Left ventricle myocardium inferior (tissue), 1 donor: ENCODE measurements around the gene ZCCHC7. TPM values are rescaled to one million over a fixed set of nuclear protein-coding genes. Genes with fewer than 3 reads are reported as not detected.

ENCODE experiments used
- DNase-seq: peaks from one replicate; pipeline ENCODE4 v3.0.0-alpha.2; 2020
- H3K27ac ChIP-seq: fragments of 200-600 bp; replicated peaks from 2 replicates; pipeline ENCODE4 v1.8.0; 2021
- H3K27me3 ChIP-seq: fragments of 200-600 bp; 2 replicates; pipeline ENCODE4 v1.8.0; 2021; ENCODE audit warnings: low read depth
- H3K36me3 ChIP-seq: fragments of 200-600 bp; 2 replicates; pipeline ENCODE4 v1.8.0; 2021
- H3K4me1 ChIP-seq: fragments of 200-600 bp; 2 replicates; pipeline ENCODE4 v1.8.0; 2021
- H3K4me3 ChIP-seq: fragments of 200-600 bp; 2 replicates; pipeline ENCODE4 v1.8.0; 2021; ENCODE audit warnings: mild to moderate bottlenecking, moderate library complexity
- H3K9me3 ChIP-seq: fragments of 200-600 bp; replicated peaks from 2 replicates; pipeline ENCODE4 v1.8.0; 2021
- intact Hi-C: fragments of 100-400 bp; cut with micrococcal nuclease; formaldehyde crosslinking; loops from one replicate; pipeline ENCODE4 v1.11.0; 2022
- total RNA-seq: library from RNA; stranded (reverse); fragmentation: NEBNext Ultra II Directional; extraction: Animal tissue kit (Norgen Biotek cat#: 25700); gene quantifications from one replicate; pipeline ENCODE4 v1.2.1, GENCODE V29; 2021
- TF ChIP-seq, protein P1 (sequence below): fragments of 200-600 bp; IDR thresholded peaks from 2 replicates; pipeline ENCODE4 v1.8.0; 2021; ENCODE audit warnings: antibody characterized with exemption, mild to moderate bottlenecking, borderline replicate concordance
- donor health status: DM: no; HTN: yes; CAD: no; lungs with severe emphysema.

Gene ZCCHC7
- total RNA-seq, 1 donor from 2014 or later = 8.1 TPM

DNA sequence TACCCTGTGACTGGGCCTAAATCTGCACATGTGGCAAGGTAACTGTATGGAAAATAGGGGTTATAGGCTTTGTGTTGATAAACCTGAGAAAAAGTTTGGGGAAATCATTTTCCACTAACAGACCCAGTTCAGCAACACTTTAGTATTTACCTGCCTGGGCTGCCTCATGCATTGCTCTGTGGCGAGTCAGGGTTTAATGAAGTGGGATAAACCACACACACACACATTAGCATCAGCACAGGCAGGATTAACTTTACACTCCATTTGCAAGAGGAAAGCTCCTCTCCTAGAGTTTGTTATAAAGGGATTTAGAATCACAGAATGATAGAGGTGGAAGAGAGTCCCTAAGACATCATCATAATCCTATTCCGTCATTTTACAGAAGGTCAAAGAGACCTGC, 20.0 kb upstream of the ZCCHC7 start:
- TF ChIP-seq, protein P1, sequence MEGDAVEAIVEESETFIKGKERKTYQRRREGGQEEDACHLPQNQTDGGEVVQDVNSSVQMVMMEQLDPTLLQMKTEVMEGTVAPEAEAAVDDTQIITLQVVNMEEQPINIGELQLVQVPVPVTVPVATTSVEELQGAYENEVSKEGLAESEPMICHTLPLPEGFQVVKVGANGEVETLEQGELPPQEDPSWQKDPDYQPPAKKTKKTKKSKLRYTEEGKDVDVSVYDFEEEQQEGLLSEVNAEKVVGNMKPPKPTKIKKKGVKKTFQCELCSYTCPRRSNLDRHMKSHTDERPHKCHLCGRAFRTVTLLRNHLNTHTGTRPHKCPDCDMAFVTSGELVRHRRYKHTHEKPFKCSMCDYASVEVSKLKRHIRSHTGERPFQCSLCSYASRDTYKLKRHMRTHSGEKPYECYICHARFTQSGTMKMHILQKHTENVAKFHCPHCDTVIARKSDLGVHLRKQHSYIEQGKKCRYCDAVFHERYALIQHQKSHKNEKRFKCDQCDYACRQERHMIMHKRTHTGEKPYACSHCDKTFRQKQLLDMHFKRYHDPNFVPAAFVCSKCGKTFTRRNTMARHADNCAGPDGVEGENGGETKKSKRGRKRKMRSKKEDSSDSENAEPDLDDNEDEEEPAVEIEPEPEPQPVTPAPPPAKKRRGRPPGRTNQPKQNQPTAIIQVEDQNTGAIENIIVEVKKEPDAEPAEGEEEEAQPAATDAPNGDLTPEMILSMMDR = no peak
- no peak for DNase-seq
- H3K27ac ChIP-seq = no peak overlapping the region
- H3K36me3 ChIP-seq = no peaks in the 10 kb centered on the region
- no peaks in the 10 kb centered on the region for H3K9me3 ChIP-seq
- intact Hi-C loops = no loop called here
- no peaks in the 10 kb centered on the region for H3K4me1 ChIP-seq
- H3K4me3 ChIP-seq = no peak overlapping the region
- H3K27me3 ChIP-seq = peaks cover 28% of the 10 kb centered on the region

DNA sequence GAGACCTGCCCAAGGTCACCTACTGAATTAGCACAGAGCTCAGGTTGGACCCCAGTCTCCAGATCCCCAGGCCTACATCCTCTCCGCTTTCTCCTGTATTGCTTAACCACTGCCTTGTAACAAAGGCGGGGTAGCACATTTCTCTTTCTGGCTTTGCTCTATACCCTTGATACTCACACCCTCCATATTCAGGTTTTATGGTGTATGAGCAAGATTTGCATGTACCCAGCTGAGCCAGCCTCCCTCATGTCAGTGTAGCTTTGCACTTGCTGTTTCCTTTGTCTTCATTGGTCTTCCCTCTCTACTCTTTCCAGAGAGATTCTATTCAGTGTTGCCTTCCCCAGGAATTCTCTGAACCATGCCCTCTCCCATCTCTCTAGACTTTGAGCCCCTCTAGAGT, 19.6 kb upstream of the ZCCHC7 start:
- Histone ChIP-seq H3K4me3 (no peak overlapping the region), H3K27ac (no peak overlapping the region), H3K36me3 (no peaks in the 10 kb centered on the region), H3K9me3 (no peaks in the 10 kb centered on the region), H3K4me1 (no peaks in the 10 kb centered on the region), H3K27me3 (peaks cover 32% of the 10 kb centered on the region)
- intact Hi-C loops = no loop called here
- TF ChIP-seq, protein P1 = no peak
- no peak for DNase-seq

DNA sequence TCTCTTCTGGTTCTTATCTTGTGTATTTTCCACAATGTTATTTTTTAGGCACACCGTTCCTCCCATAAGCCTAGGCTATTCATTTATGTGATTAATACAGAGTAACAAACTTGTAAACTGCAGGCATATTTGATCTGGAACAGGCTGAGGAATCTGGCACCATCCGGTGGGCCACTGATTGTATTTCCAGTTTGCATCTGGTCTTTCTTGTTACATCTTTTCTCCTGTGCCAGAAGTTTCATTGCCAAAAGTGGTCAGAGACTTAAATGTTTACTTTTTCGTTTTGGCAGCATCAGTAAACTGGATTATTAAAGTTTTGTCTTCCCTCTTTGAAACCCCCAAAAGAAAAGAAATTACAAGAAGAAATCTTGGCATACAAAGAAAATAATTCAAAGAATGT, 17.9 kb upstream of the ZCCHC7 start:
- TF ChIP-seq, protein P1 = no peak
- Histone ChIP-seq H3K4me1 (no peaks in the 10 kb centered on the region), H3K27ac (no peak overlapping the region), H3K4me3 (no peak overlapping the region), H3K9me3 (no peaks in the 10 kb centered on the region), H3K27me3 (peaks cover 43% of the 10 kb centered on the region), H3K36me3 (no peaks in the 10 kb centered on the region)
- no peak for DNase-seq
- intact Hi-C loops = no loop called here

DNA sequence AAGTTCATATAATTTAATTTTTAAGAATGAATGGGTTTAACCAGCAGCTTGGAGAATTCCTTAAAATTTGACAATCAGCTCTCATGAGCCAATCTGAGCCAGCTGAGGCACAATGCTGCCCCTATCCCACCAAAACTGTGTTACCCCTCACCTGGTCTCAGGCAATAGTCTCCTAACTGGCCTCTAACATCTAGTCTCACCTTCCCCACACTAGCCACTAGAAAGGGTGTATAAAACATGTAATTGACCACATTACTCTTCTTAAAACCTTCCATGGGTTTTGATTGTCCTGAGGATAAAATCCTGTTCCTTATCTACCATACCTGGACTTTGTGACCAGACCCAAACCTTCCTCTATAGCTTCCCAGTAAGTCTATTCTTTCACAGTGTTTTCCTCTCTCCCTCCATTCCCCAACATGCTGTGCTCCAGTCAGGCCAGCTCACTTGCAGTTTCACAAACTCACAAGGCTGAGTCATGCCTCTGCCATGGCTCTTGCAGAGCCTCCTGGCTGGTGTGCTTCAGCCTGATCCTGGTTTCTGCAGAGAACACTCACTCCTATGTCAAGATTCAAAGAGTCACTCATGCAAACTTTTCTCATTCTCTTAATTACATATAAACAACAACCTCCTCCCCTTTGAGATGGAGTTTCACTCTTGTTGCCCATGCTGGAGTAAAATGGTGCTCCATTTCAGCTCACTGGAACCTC, 16.0 kb upstream of the ZCCHC7 start:
- H3K36me3 ChIP-seq = no peaks in the 10 kb centered on the region
- TF ChIP-seq, protein P1 = no peak
- DNase-seq = no peak
- H3K9me3 ChIP-seq = peaks cover 9% of the 10 kb centered on the region
- H3K4me1 ChIP-seq = no peaks in the 10 kb centered on the region
- no peak overlapping the region for H3K4me3 ChIP-seq
- peaks cover 56% of the 10 kb centered on the region for H3K27me3 ChIP-seq
- intact Hi-C loops = no loop called here
- H3K27ac ChIP-seq = no peak overlapping the region

DNA sequence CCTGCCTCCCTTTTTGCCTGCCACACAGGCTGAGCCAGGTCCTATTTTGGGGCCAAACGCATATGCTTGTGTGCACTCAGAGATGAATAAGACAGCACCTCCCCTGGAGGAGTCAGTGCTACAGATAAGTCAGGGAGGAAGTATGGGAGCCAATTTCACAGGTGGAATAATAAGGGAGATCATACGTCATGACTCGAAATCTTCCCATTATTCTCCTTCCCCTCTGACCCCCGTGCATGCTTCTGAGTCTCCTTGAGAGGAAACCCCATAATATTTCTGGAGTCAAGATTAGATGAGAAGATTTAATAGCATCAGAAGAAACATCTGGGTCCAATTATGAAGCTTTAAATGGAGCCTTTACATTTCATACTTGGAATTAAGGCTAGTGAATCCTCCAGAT, 15.1 kb upstream of the ZCCHC7 start:
- no peaks in the 10 kb centered on the region for H3K36me3 ChIP-seq
- intact Hi-C loops = no loop called here
- H3K4me3 ChIP-seq = no peak overlapping the region
- peaks cover 58% of the 10 kb centered on the region for H3K27me3 ChIP-seq
- H3K9me3 ChIP-seq = peaks cover 11% of the 10 kb centered on the region
- no peak overlapping the region for H3K27ac ChIP-seq
- DNase-seq = no peak
- no peaks in the 10 kb centered on the region for H3K4me1 ChIP-seq
- TF ChIP-seq, protein P1 = no peak
